Subcutaneous adipose tissue (tissue), 4 donors: Measurements from ENCODE around the gene ATP2C2. TPM values are rescaled to one million over a fixed set of nuclear protein-coding genes. Genes with fewer than 3 reads are reported as not detected.

ENCODE experiments used
- total RNA-seq, 4 donors: library from RNA; depleted of rRNA; stranded (reverse); fragments of >200 nt; gene quantifications; one replicate each; pipeline ENCODE4 v1.1.0, GENCODE V29; 2016
- TF ChIP-seq, protein P1 (sequence below): fragments of 450-650 bp; IDR thresholded peaks from one replicate; pipeline ENCODE4 v1.5.1; 2016; ENCODE audit warnings: low read depth, mild to moderate bottlenecking, control low read depth, antibody characterized with exemption, moderate library complexity

Gene ATP2C2
- total RNA-seq, 4 donors from 2014 or later = not detected

DNA sequence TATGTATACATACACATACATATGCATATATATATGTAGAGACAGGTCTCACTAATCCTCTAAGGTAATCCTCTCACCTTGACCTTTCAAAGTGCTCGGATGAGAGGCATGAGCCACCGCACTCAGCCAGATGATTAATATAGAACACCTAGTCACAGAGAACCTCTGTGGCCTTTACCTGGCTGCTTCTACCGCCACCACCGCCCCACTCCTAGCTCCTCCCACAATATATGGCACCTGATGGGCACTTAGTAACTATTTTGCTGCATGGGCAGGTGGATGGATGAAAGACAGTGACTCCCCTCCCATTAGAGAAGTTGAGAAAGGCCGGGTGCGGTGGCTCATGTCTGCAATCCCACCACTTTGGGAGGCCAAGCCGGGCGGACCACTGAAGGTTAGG, 16.7 kb upstream of the ATP2C2 start:
- TF ChIP-seq, protein P1, sequence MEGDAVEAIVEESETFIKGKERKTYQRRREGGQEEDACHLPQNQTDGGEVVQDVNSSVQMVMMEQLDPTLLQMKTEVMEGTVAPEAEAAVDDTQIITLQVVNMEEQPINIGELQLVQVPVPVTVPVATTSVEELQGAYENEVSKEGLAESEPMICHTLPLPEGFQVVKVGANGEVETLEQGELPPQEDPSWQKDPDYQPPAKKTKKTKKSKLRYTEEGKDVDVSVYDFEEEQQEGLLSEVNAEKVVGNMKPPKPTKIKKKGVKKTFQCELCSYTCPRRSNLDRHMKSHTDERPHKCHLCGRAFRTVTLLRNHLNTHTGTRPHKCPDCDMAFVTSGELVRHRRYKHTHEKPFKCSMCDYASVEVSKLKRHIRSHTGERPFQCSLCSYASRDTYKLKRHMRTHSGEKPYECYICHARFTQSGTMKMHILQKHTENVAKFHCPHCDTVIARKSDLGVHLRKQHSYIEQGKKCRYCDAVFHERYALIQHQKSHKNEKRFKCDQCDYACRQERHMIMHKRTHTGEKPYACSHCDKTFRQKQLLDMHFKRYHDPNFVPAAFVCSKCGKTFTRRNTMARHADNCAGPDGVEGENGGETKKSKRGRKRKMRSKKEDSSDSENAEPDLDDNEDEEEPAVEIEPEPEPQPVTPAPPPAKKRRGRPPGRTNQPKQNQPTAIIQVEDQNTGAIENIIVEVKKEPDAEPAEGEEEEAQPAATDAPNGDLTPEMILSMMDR = no peak

- TF ChIP-seq, protein P1 = no peak
These were observed 14.0 kb upstream of the ATP2C2 start for GRCh38 chr16:84354306-84354705.

GRCh38 chr16:84355149-84355548, 13.2 kb upstream of the ATP2C2 start:
- TF ChIP-seq, protein P1 = no peak

DNA sequence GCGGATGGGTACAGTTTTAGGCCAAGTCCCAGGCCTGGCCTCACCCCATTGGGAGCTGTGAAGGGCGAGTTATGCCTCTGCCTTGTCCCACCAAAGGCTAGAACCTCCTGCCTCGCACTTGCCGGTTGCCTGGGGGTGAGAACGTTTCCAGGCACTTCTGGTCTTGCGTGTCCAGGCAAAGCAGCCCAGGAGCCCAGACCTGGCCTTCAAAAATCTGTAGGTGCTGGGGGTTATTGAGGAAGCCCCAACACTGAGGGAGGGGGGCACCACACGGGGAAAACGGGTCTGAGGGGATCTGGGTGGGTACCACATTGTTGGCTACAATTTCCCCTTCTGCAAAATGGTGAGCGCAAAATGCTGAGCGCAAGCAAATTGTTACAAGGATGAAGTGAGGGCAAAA, 12.2 kb upstream of the ATP2C2 start:
- TF ChIP-seq, protein P1 = no peak

GRCh38 chr16:84356591-84357116, 11.7 kb upstream of the ATP2C2 start:
- TF ChIP-seq, protein P1 = no peak

DNA sequence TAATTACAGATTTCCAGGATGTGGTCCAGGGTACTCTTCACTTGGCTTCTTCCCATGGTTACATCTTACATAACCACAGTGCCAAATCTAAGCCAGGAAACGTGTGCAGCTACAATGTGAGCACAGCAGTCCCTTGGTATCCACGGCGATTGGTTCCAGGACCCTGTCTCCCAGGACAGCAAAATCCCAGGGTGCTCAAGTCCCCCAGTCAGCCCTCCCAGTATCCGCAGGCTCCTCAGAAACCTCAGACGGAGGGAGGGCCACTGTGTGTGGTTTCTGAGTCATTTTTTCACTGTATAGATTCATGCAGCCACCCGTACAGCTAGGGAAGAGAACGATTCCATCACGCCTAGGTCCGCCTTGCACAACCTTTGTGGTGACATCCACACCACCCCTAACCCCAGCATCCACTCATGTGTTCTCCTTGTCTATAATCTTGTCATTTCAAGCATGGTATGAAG, 11.1 kb upstream of the ATP2C2 start:
- TF ChIP-seq, protein P1 = no peak

DNA sequence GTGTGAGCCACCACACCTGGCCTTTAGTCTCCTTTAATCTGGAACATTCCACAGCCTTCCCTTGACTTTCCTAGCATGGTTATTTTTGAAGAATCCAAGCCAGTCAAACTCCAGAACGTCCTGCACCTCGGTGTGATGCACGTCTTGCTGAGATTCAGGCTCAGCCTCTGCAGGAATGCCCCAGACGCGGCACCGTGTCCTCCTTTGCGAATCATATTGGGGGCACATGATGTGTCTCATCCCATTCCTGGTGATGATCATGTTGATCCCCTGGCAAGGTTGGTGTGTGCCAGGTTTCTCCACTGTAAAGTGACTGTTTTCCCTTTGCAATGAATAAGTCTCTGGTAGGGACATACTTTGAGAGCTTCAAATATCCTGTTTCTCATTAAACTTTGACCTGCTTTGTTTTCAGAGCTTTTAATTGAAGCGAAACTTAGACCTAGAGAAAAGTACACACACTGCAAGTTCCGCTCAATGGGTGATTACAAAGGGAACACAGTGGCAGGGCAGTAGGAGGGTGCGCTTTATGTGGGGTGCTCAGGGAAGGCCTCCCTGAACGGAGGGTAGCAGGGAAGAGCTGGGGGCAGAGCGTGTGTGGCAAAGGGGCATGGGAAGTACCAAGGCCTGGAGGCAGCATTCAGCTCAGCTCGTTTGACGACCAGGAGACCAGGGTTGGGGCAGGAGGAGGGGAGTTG, 9.6 kb upstream of the ATP2C2 start:
- TF ChIP-seq, protein P1 = no peak
